Measurements from ENCODE around the gene PLB1. TPM values are rescaled to one million over a fixed set of nuclear protein-coding genes. Genes with fewer than 3 reads are reported as not detected.

Gene PLB1
- total RNA-seq, 2 experiments from 2014 or later = 1.3 to 1.6 TPM

- H3K27ac ChIP-seq (ENCODE audit: low read depth in 1 of 2, low read length in 2 of 2) = no peak overlapping the region
- H3K27me3 ChIP-seq (ENCODE audit: control insufficient read depth in 1 of 2, insufficient read depth in 2 of 2, low read length in 2 of 2) = no peaks in the 10 kb centered on the region
- CTCF ChIA-PET = interaction anchor here (1.5 kb wide), 1 partner anchor 8 kb away, joined by 5 read pairs; no protein-coding TSS in a partner anchor
- no peak overlapping the region for H3K27ac Mint-ChIP-seq
- H3K36me3 Mint-ChIP-seq (ENCODE audit: low read depth) = no peaks in the 10 kb centered on the region
- H3K9me3 ChIP-seq (ENCODE audit: control insufficient read depth in 1 of 2, insufficient read depth in 1 of 2, low read length in 2 of 2) = no peaks in the 10 kb centered on the region
- H3K9me3 Mint-ChIP-seq = no peaks in the 10 kb centered on the region
- H3K27me3 Mint-ChIP-seq = no peaks in the 10 kb centered on the region
- H3K4me1 Mint-ChIP-seq (ENCODE audit: low read depth) = no peaks in the 10 kb centered on the region
- no peak for TF ChIP-seq CTCF (IDR thresholded peaks at IDR 0.05)
- POLR2A ChIA-PET = no interaction called here
- no peak overlapping the region for H3K4me3 Mint-ChIP-seq
- intact Hi-C loops (cut with DNase I, micrococcal nuclease) = no loop called here
- peaks cover 2% of the 10 kb centered on the region for H3K4me1 ChIP-seq (ENCODE audit: insufficient read depth, low read length)
- H3K36me3 ChIP-seq (ENCODE audit: insufficient read depth, low read length) = no peaks in the 10 kb centered on the region
- H3K4me3 ChIP-seq (ENCODE audit: low read length) = no peak overlapping the region
- no peak for DNase-seq
- ATAC-seq (ENCODE audit: poor library complexity) = no peak
Measured at GRCh38 chr2:28558158-28558820, 62.4 kb downstream of the PLB1 start.

GRCh38 chr2:28558918-28559317 lies 63.1 kb downstream of the PLB1 start:
- ATAC-seq (ENCODE audit: poor library complexity) = no peak
- Mint-ChIP-seq H3K4me1 (ENCODE audit: low read depth) (no peaks in the 10 kb centered on the region), H3K27me3 (no peaks in the 10 kb centered on the region), H3K9me3 (no peaks in the 10 kb centered on the region), H3K36me3 (ENCODE audit: low read depth) (no peaks in the 10 kb centered on the region), H3K4me3 (no peak overlapping the region), H3K27ac (no peak overlapping the region)
- no peaks in the 10 kb centered on the region for H3K9me3 ChIP-seq (ENCODE audit: control insufficient read depth in 1 of 2, insufficient read depth in 1 of 2, low read length in 2 of 2)
- no peak overlapping the region for H3K4me3 ChIP-seq (ENCODE audit: low read length)
- intact Hi-C loops (cut with DNase I, micrococcal nuclease) = no loop called here
- no peak for TF ChIP-seq CTCF (IDR thresholded peaks at IDR 0.05)
- CTCF ChIA-PET = no interaction called here
- H3K4me1 ChIP-seq (ENCODE audit: insufficient read depth, low read length) = peaks cover 2% of the 10 kb centered on the region
- H3K27me3 ChIP-seq (ENCODE audit: control insufficient read depth in 1 of 2, insufficient read depth in 2 of 2, low read length in 2 of 2) = no peaks in the 10 kb centered on the region
- POLR2A ChIA-PET = no interaction called here
- no peak for DNase-seq
- no peaks in the 10 kb centered on the region for H3K36me3 ChIP-seq (ENCODE audit: insufficient read depth, low read length)
- no peak overlapping the region for H3K27ac ChIP-seq (ENCODE audit: low read depth in 1 of 2, low read length in 2 of 2)

GRCh38 chr2:28563869-28564268 lies 68.0 kb downstream of the PLB1 start:
- H3K27ac Mint-ChIP-seq = no peak overlapping the region
- no peaks in the 10 kb centered on the region for H3K27me3 Mint-ChIP-seq
- H3K36me3 ChIP-seq (ENCODE audit: insufficient read depth, low read length) = no peaks in the 10 kb centered on the region
- ChIA-PET CTCF (no interaction called here), POLR2A (no interaction called here)
- DNase-seq = no peak
- no peak overlapping the region for H3K4me3 Mint-ChIP-seq
- H3K4me1 Mint-ChIP-seq (ENCODE audit: low read depth) = peaks cover 20% of the 10 kb centered on the region
- H3K4me1 ChIP-seq (ENCODE audit: insufficient read depth, low read length) = peaks cover 19% of the 10 kb centered on the region
- intact Hi-C loops (cut with DNase I, micrococcal nuclease) = loop anchor here (10.0 kb wide), 3 partner anchors 331 to 451 kb away; partner anchors contain the start of gene WDR43 (in 1 of the 2)
- H3K9me3 Mint-ChIP-seq = no peaks in the 10 kb centered on the region
- no peak overlapping the region for H3K4me3 ChIP-seq (ENCODE audit: low read length)
- H3K27me3 ChIP-seq (ENCODE audit: control insufficient read depth in 1 of 2, insufficient read depth in 2 of 2, low read length in 2 of 2) = no peaks in the 10 kb centered on the region
- no peak for TF ChIP-seq CTCF (IDR thresholded peaks at IDR 0.05)
- H3K27ac ChIP-seq (ENCODE audit: low read depth in 1 of 2, low read length in 2 of 2) = no peak overlapping the region
- H3K9me3 ChIP-seq (ENCODE audit: control insufficient read depth in 1 of 2, insufficient read depth in 1 of 2, low read length in 2 of 2) = no peaks in the 10 kb centered on the region
- H3K36me3 Mint-ChIP-seq (ENCODE audit: low read depth) = no peaks in the 10 kb centered on the region
- ATAC-seq (ENCODE audit: poor library complexity) = no peak

All from CD4-positive, alpha-beta T cell (primary cell).